Activated CD8-positive, alpha-beta memory T cell treated with anti-CD3 and anti-CD28 coated beads, Interleukin-2, amount 50 U/mL, for 48 hours (primary cell): ENCODE measurements around the gene KNCN.

ENCODE experiments used
- DNase-seq: peaks from one replicate; pipeline ENCODE4 v3.0.0-alpha.2; 2020

Gene KNCN

DNA sequence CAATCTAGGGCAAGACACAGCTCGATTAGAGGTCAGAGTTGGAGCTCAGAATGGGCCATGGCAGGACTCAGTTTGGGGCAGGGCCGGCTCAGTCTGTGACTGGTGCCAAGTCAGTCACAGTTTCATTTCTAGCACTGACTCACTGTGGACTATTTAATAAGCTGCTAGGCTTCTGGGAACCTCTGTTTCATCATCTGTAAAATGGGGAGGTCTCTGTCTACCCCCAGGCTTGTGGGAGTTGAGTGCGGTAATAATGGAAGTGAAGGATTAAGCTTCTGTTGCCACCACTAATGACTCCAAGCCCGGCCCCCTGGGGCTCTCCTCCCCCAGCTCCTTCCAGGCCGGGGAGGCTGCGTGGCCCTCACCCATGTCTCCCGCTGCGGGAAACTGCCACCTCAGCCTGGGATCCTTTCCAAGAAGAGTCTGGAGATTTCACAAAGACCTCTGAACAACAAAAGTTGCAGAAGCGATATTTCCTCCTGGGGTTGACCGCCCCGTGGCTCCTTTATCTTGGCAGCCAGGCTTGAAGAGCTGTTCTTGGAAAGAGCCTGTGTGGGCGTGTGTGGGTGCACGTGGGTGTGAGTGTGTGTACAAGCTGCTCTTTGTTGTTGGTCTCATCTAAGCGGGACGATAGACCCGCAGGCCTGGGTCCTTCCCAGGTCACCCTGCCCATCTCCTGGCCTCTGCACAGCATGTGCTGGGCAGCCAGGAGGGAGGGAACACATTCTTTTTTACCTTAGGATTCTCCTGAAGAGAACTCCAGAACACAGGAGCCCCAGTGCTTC lies 29.1 kb downstream of the KNCN start:
- peak; percentile 68 for DNase-seq

- no peak for DNase-seq
Measured at GRCh38 chr1:46521414-46521813, 30.0 kb downstream of the KNCN start.

DNA sequence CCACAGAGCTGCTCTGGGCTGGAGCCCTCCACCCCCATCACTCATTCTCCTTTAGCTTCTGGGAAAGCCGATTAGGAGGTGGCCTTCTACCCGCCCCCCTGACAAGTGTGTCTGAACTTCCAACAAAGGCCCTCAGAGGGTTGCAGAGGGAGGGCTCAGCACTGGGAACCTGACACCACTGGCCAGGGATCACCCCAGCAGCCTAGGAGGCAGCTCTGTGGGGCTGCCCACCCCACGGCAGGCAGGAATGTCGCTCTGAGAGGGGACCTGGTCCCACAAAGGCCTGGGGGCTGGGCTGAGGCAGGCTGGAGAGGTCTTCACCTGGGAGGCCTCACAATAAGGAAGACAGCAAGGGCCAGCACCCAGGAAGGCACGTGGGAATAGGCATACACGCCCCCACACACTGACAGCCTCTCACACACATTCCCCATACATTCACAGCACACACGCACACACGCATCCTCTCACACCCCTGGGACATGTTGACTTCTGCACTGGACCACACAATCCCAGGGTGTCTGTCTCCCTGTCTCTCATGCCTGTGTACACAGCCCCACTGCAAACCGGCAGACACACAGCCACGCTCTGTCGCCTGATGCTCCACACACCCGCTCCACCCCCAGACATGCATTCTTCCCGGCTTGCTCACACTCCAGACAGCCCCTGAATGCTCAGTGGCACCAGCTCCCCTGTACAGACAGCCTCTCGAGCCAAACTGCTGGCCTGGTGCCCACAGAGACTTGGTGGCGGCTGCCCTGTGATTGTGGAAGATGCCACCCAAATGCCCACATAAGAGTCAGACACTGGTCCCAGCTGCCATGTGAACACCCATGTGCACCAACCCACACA lies 31.2 kb downstream of the KNCN start:
- DNase-seq, result no peak

- DNase-seq, result no peak
Measured at GRCh38 chr1:46519209-46519608, 32.2 kb downstream of the KNCN start.

GRCh38 chr1:46517932-46518498 lies 33.4 kb downstream of the KNCN start:
- no peak for DNase-seq

DNA sequence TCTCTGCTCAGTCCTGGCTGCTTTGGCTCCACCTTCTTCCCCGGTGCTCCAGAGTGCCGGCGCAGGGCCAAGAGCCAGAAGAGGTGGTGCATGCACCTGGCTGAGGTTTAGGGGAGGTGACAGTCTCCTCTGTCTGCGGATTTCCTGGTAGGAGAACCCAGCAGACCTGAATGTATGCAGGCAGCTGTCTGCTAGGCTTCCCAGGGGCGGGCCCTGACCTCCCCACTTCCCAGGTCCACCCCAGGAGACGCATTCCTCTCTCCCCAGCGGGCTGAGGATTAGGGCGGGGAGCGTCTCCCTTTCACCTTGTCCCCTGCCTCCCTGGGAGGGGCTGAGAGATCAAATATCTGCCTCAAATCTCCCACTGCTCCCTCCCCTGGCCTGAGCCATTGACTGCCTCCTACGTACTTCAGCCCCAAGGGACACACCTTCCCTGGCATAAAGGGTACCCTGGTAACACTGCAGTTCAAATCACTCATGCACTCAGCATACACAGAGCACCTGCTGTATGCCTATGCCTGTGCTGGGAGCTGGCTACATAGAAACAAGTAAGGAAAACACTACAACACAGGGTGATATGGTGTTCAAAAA lies 34.3 kb downstream of the KNCN start:
- DNase-seq, result no peak

- no peak for DNase-seq
Measured at GRCh38 chr1:46516200-46516950, 35.1 kb downstream of the KNCN start.

DNA sequence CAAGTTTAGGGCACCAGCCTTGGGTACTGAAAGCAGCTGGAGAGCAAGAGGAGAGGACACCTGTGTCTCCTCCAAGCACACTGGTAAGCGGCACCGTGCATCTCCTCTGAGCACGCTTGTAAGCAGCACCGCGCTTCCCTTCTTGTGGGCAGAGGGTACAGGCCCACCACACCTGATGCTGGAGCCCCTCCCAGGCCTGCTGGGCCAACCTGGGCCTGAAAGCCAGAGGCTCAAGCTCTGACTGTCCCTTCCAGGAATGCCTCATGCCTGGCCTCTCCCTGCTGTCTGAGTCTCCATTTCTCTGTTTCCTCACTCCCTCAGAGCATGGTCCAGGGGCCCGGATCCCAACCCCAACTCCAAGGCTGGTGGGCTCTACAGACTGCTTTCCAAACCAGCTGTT lies 35.9 kb downstream of the KNCN start:
- no peak for DNase-seq

DNA sequence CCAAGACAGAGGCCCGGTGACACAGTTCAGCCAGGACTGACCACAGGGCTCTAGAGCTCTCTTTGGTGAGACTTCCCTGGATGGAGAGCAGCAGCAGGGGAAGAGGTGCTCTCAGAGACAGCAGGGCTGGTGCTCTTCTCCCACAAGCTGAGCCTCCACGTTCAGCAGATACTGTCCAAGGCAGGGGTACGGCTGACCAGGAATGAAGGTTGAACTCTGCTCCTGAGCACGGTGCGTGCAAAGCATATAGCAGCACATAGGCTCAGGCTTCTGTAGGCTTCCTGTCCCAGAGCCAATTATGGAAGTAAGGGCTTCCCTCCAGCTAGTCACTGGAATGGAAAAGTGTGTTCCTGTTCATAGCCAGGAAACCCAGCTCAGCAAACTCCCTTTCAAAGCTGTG lies 37.9 kb downstream of the KNCN start:
- no peak for DNase-seq

GRCh38 chr1:46512792-46513190 lies 38.7 kb downstream of the KNCN start:
- DNase-seq, result no peak

- no peak for DNase-seq
Measured at GRCh38 chr1:46512135-46512791, 39.2 kb downstream of the KNCN start.

GRCh38 chr1:46510998-46511365 lies 40.5 kb downstream of the KNCN start:
- no peak for DNase-seq

GRCh38 chr1:46510341-46510997 lies 41.0 kb downstream of the KNCN start:
- no peak for DNase-seq

- DNase-seq, result no peak
Measured at GRCh38 chr1:46508757-46509156, 42.7 kb downstream of the KNCN start.

DNA sequence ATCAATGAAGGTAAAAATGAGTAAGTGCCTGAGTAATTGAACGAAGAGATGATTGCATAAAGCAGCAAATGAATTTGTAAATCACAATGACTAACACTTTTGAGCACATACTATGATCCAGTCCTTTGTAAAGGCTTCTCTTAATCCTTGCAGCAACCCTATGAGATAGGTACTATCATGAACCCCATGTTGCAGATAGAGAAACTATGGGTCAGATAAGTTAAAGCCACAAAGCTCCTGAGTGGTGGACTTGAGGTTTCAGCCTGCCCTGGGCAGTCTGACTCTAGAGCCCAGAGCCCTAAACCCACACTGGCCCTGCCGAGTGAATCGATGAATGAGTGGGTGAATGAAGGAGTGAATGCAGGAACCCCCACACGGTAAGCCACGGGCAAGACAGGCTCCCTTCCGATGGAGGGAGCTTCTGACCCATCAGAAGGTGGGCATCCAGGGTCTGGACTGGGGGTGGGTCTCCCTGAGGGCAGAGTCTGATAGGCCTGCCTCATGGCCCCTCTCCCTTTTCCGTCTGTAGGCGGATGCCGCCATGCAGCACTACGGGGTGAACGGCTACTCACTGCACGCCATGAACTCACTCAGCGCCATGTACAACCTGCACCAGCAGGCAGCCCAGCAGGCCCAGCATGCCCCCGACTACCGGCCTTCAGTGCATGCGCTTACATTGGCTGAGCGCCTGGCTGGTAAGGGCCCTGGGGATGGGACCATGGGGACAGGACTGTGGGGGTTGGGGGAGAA lies 44.8 kb downstream of the KNCN start:
- DNase-seq, result no peak

DNA sequence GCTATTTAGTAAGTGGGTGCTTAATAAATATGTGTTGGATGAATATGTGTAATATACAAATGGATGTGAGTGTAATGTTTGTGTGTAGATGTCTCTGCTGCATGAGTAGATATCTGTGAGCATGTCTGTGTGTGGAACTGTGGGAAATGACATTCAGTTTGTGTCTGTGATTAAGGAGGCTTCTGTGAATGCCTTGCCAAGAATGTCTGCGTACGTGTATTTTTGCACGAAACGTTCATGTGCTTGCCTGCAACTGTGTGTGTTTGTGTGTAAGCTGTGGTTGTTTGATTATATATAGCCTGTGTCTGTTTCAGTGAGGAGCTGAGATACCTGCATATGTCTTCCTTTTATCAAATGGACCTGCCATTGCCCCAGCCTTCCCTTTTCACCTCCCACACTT lies 48.0 kb downstream of the KNCN start:
- no peak for DNase-seq

- DNase-seq, result no peak
Measured at GRCh38 chr1:46501528-46501927, 49.9 kb downstream of the KNCN start.

DNA sequence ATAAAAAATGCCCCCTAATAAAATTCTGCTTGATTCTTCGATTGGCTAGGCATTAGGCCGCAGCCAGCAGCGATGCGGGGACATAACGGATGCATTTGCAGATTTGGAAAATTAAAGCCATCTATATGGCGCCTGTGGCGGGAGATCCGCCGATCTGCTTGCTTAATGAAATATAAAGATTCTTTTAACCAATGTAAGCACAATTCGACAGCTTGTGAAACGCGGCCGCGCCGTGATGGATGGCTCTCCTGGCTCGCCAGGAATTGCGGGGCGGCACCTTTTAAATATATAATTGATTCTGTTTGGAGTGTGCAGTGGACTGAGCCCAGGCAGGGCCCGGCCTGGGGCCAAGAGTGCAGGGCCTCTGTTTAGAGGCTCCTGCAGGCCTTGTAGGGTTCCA lies 53.8 kb downstream of the KNCN start:
- DNase-seq, result no peak

- DNase-seq, result no peak
Measured at GRCh38 chr1:46497020-46497419, 54.4 kb downstream of the KNCN start.

GRCh38 chr1:46496505-46496904 lies 54.9 kb downstream of the KNCN start:
- DNase-seq, result no peak

DNA sequence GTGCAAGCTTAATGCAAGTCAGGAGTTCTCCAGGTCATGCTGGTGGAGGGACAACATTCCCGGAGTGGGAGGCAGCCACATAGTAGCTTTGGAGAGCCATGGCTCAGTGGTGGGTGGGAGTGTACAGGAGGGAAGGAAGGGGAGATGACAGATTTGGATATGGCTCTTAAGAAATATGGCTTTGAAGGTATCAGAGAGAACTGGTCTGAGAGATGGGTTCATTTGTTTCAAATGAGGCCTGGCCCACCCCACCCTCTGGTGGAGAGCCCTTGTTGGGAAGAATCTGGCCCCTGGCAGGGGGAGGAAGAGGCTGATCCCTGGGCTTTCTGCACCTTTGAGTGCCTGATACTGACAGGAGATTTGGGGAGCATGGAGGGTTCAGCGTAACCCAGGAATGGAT lies 55.7 kb downstream of the KNCN start:
- no peak for DNase-seq
